ENCODE results near the gene MC2R.

MC2R gene

GRCh38 chr18:13913205-13913604 lies 2.1 kb downstream of the MC2R start:
- Mint-ChIP-seq H3K9me3 (no peaks in the 10 kb centered on the region), H3K27ac (no peak overlapping the region), H3K4me1 (no peaks in the 10 kb centered on the region), H3K4me3 (no peak overlapping the region), H3K36me3 (no peaks in the 10 kb centered on the region), H3K27me3 (peaks cover 5% of the 10 kb centered on the region)
- DNase-seq (ENCODE audit: low spot score in 2 of 2) (no peak), ATAC-seq (ENCODE audit: low read depth) (no peak)

- Mint-ChIP-seq H3K27me3 (peaks cover 5% of the 10 kb centered on the region), H3K27ac (no peak overlapping the region), H3K9me3 (no peaks in the 10 kb centered on the region), H3K36me3 (no peaks in the 10 kb centered on the region), H3K4me1 (no peaks in the 10 kb centered on the region), H3K4me3 (no peak overlapping the region)
- ATAC-seq (ENCODE audit: low read depth) (no peak), DNase-seq (ENCODE audit: low spot score in 2 of 2) (no peak)
These were observed 2.7 kb downstream of the MC2R start for GRCh38 chr18:13912601-13913000.

GRCh38 chr18:13910986-13911385 lies 4.3 kb downstream of the MC2R start:
- no peaks in the 10 kb centered on the region for H3K9me3 Mint-ChIP-seq
- no peak for ATAC-seq (ENCODE audit: low read depth)
- no peaks in the 10 kb centered on the region for H3K36me3 Mint-ChIP-seq
- peaks cover 4% of the 10 kb centered on the region for H3K27me3 Mint-ChIP-seq
- no peak for DNase-seq (ENCODE audit: low spot score in 2 of 2)
- no peak overlapping the region for H3K27ac Mint-ChIP-seq
- H3K4me3 Mint-ChIP-seq, result no peak overlapping the region
- H3K4me1 Mint-ChIP-seq, result no peaks in the 10 kb centered on the region

GRCh38 chr18:13910501-13910900 lies 4.8 kb downstream of the MC2R start:
- Mint-ChIP-seq H3K27me3 (peaks cover 2% of the 10 kb centered on the region), H3K27ac (no peak overlapping the region), H3K4me1 (no peaks in the 10 kb centered on the region), H3K4me3 (no peak overlapping the region), H3K36me3 (no peaks in the 10 kb centered on the region), H3K9me3 (no peaks in the 10 kb centered on the region)
- ATAC-seq (ENCODE audit: low read depth), result no peak
- DNase-seq (ENCODE audit: low spot score in 2 of 2), result no peak

GRCh38 chr18:13909141-13909940 lies 6.0 kb downstream of the MC2R start:
- Mint-ChIP-seq H3K4me1 (no peaks in the 10 kb centered on the region), H3K4me3 (no peak overlapping the region), H3K27ac (no peak overlapping the region), H3K9me3 (no peaks in the 10 kb centered on the region), H3K27me3 (peaks cover under 1% of the 10 kb centered on the region), H3K36me3 (no peaks in the 10 kb centered on the region)
- ATAC-seq (ENCODE audit: low read depth), result no peak
- no peak for DNase-seq (ENCODE audit: low spot score in 2 of 2)

GRCh38 chr18:13900633-13901032 lies 14.7 kb downstream of the MC2R start:
- no peak for DNase-seq (ENCODE audit: low spot score in 2 of 2)
- no peak overlapping the region for H3K27ac Mint-ChIP-seq
- no peak overlapping the region for H3K4me3 Mint-ChIP-seq
- no peaks in the 10 kb centered on the region for H3K4me1 Mint-ChIP-seq
- H3K36me3 Mint-ChIP-seq, result no peaks in the 10 kb centered on the region
- H3K27me3 Mint-ChIP-seq, result peaks cover 6% of the 10 kb centered on the region
- peaks cover 11% of the 10 kb centered on the region for H3K9me3 Mint-ChIP-seq
- ATAC-seq (ENCODE audit: low read depth), result no peak

GRCh38 chr18:13895505-13896033 lies 19.8 kb downstream of the MC2R start:
- Mint-ChIP-seq H3K4me3 (no peak overlapping the region), H3K27ac (no peak overlapping the region), H3K36me3 (no peaks in the 10 kb centered on the region), H3K27me3 (peaks cover 2% of the 10 kb centered on the region), H3K4me1 (peaks cover 15% of the 10 kb centered on the region), H3K9me3 (peaks cover 8% of the 10 kb centered on the region)
- no peak for DNase-seq (ENCODE audit: low spot score in 2 of 2)
- ATAC-seq (ENCODE audit: low read depth), result no peak

GRCh38 chr18:13894531-13894930 lies 20.8 kb downstream of the MC2R start:
- H3K36me3 Mint-ChIP-seq, result no peaks in the 10 kb centered on the region
- H3K27me3 Mint-ChIP-seq, result no peaks in the 10 kb centered on the region
- H3K4me1 Mint-ChIP-seq, result peaks cover 15% of the 10 kb centered on the region
- DNase-seq (ENCODE audit: low spot score in 2 of 2), result no peak
- no peaks in the 10 kb centered on the region for H3K9me3 Mint-ChIP-seq
- peak overlapping the region; percentile 81 for H3K27ac Mint-ChIP-seq
- H3K4me3 Mint-ChIP-seq, result no peak overlapping the region
- no peak for ATAC-seq (ENCODE audit: low read depth)

GRCh38 chr18:13893418-13893760 lies 21.9 kb downstream of the MC2R start:
- Mint-ChIP-seq H3K27me3 (no peaks in the 10 kb centered on the region), H3K36me3 (no peaks in the 10 kb centered on the region), H3K9me3 (no peaks in the 10 kb centered on the region), H3K4me3 (peak overlapping the region; percentile 86), H3K27ac (peak overlapping the region; percentile 81), H3K4me1 (peaks cover 15% of the 10 kb centered on the region)
- ATAC-seq (ENCODE audit: low read depth), result peak; percentile 94
- DNase-seq (ENCODE audit: low spot score in 2 of 2), result peak; percentile 5 to 10

GRCh38 chr18:13892098-13892497 lies 23.2 kb downstream of the MC2R start:
- ATAC-seq (ENCODE audit: low read depth), result no peak
- H3K27ac Mint-ChIP-seq, result no peak overlapping the region
- no peak for DNase-seq (ENCODE audit: low spot score in 2 of 2)
- H3K36me3 Mint-ChIP-seq, result no peaks in the 10 kb centered on the region
- peaks cover 5% of the 10 kb centered on the region for H3K27me3 Mint-ChIP-seq
- no peaks in the 10 kb centered on the region for H3K9me3 Mint-ChIP-seq
- peaks cover 15% of the 10 kb centered on the region for H3K4me1 Mint-ChIP-seq
- H3K4me3 Mint-ChIP-seq, result peak overlapping the region; percentile 21

- peaks cover 5% of the 10 kb centered on the region for H3K27me3 Mint-ChIP-seq
- peaks cover 15% of the 10 kb centered on the region for H3K4me1 Mint-ChIP-seq
- DNase-seq (ENCODE audit: low spot score in 2 of 2) (no peak), ATAC-seq (ENCODE audit: low read depth) (no peak)
- H3K27ac Mint-ChIP-seq, result peak overlapping the region; percentile 31
- H3K4me3 Mint-ChIP-seq, result no peak overlapping the region
- no peaks in the 10 kb centered on the region for H3K36me3 Mint-ChIP-seq
- H3K9me3 Mint-ChIP-seq, result no peaks in the 10 kb centered on the region
These were observed 24.5 kb downstream of the MC2R start for GRCh38 chr18:13890761-13891361.

- no peak for ATAC-seq (ENCODE audit: low read depth)
- H3K27me3 Mint-ChIP-seq, result peaks cover 10% of the 10 kb centered on the region
- H3K27ac Mint-ChIP-seq, result no peak overlapping the region
- no peaks in the 10 kb centered on the region for H3K9me3 Mint-ChIP-seq
- no peaks in the 10 kb centered on the region for H3K36me3 Mint-ChIP-seq
- DNase-seq (ENCODE audit: low spot score in 2 of 2), result no peak
- no peak overlapping the region for H3K4me3 Mint-ChIP-seq
- H3K4me1 Mint-ChIP-seq, result peaks cover 15% of the 10 kb centered on the region
These were observed 25.7 kb downstream of the MC2R start for GRCh38 chr18:13889671-13890070.

- H3K27me3 Mint-ChIP-seq, result peaks cover 12% of the 10 kb centered on the region
These were observed 27.1 kb downstream of the MC2R start for GRCh38 chr18:13888191-13888716.

GRCh38 chr18:13885009-13885408 lies 30.3 kb downstream of the MC2R start:
- no peak for DNase-seq (ENCODE audit: low spot score in 2 of 2)
- Mint-ChIP-seq H3K4me1 (no peaks in the 10 kb centered on the region), H3K27ac (no peak overlapping the region), H3K27me3 (peaks cover 15% of the 10 kb centered on the region), H3K9me3 (no peaks in the 10 kb centered on the region), H3K36me3 (no peaks in the 10 kb centered on the region), H3K4me3 (no peak overlapping the region)
- no peak for ATAC-seq (ENCODE audit: low read depth)

More at GRCh38 chr18:13888191-13888716, 27.1 kb downstream of the MC2R start:
- no peak for ATAC-seq (ENCODE audit: low read depth)
- no peak overlapping the region for H3K4me3 Mint-ChIP-seq
- H3K4me1 Mint-ChIP-seq, result peaks cover 9% of the 10 kb centered on the region
- no peaks in the 10 kb centered on the region for H3K9me3 Mint-ChIP-seq
- DNase-seq (ENCODE audit: low spot score in 2 of 2), result no peak
- H3K27ac Mint-ChIP-seq, result no peak overlapping the region
- H3K36me3 Mint-ChIP-seq, result no peaks in the 10 kb centered on the region
